Trophoblast cell (in vitro differentiated cells and primary cell): Measurements from ENCODE around the gene GAL3ST2.
A peak's percentile ranks its signal among the peaks of the same experiment; 100 is the strongest.

Experiments used
- DNase-seq, 2 donors: peaks; one replicate each; pipeline ENCODE4 v3.0.0-alpha.2; 2016
- H2AFZ ChIP-seq: 2 replicates; pipeline ENCODE4 v1.6.1; 2013; ENCODE audit warnings: low read length, moderate library complexity, mild to moderate bottlenecking; ENCODE audit not compliant: insufficient read depth, poor library complexity
- H2AK5ac ChIP-seq: 2 replicates; pipeline ENCODE4 v1.6.1; 2013; ENCODE audit warnings: mild to moderate bottlenecking, low read length
- H2BK120ac ChIP-seq: 2 replicates; pipeline ENCODE4 v1.6.1; 2013; ENCODE audit warnings: low read length, mild to moderate bottlenecking, moderate library complexity; ENCODE audit not compliant: insufficient read depth, poor library complexity
- H2BK12ac ChIP-seq: 2 replicates; pipeline ENCODE4 v1.6.1; 2013; ENCODE audit warnings: mild to moderate bottlenecking, low read length, moderate library complexity
- H2BK5ac ChIP-seq: 2 replicates; pipeline ENCODE4 v1.6.1; 2013; ENCODE audit warnings: low read length, low read depth, moderate library complexity, mild to moderate bottlenecking; ENCODE audit not compliant: poor library complexity
- H3K14ac ChIP-seq: 2 replicates; pipeline ENCODE4 v1.6.1; 2013; ENCODE audit warnings: mild to moderate bottlenecking, low read length
- H3K18ac ChIP-seq: 2 replicates; pipeline ENCODE4 v1.6.1; 2013; ENCODE audit warnings: mild to moderate bottlenecking, low read length
- H3K23ac ChIP-seq: 2 replicates; pipeline ENCODE4 v1.6.1; 2013; ENCODE audit warnings: low read length
- H3K27ac ChIP-seq: 2 replicates; pipeline ENCODE4 v1.5.1; 2013; ENCODE audit warnings: low read depth, mild to moderate bottlenecking, inconsistent platforms, low read length, moderate library complexity
- H3K27me3 ChIP-seq: 2 replicates; pipeline ENCODE4 v1.6.1; 2013; ENCODE audit warnings: inconsistent platforms, mild to moderate bottlenecking, low read length, moderate library complexity; ENCODE audit not compliant: insufficient read depth
- H3K36me3 ChIP-seq, 2 experiments: 1 replicate in 1 of 2; 2 replicates in 1 of 2; pipeline ENCODE4 v1.6.1; 2013; ENCODE audit warnings: low read length in 2 of 2, mild to moderate bottlenecking in 2 of 2, moderate library complexity in 1 of 2; ENCODE audit not compliant: insufficient read depth in 2 of 2, control insufficient read depth in 1 of 2
- H3K4ac ChIP-seq: 2 replicates; pipeline ENCODE4 v1.6.1; 2013; ENCODE audit warnings: low read depth, mild to moderate bottlenecking, low read length, moderate library complexity
- H3K4me1 ChIP-seq, 2 experiments: 1 replicate in 1 of 2; 2 replicates in 1 of 2; pipeline ENCODE4 v1.6.1; 2013; ENCODE audit warnings: low read length in 2 of 2, mild to moderate bottlenecking in 2 of 2, moderate library complexity in 1 of 2; ENCODE audit not compliant: insufficient read depth in 2 of 2, control insufficient read depth in 1 of 2
- H3K4me2 ChIP-seq: 2 replicates; pipeline ENCODE4 v1.6.1; 2013; ENCODE audit warnings: inconsistent platforms, mild to moderate bottlenecking, low read length, moderate library complexity
- H3K4me3 ChIP-seq: 2 replicates; pipeline ENCODE4 v1.5.1; 2013; ENCODE audit warnings: mild to moderate bottlenecking, low read depth, low read length, inconsistent platforms
- H3K79me1 ChIP-seq: one replicate; pipeline ENCODE4 v1.6.1; 2013; ENCODE audit warnings: low read length
- H3K79me2 ChIP-seq: 2 replicates; pipeline ENCODE4 v1.6.1; 2013; ENCODE audit warnings: low read length, mild to moderate bottlenecking; ENCODE audit not compliant: control insufficient read depth, insufficient read depth, poor library complexity
- H3K9ac ChIP-seq: 2 replicates; pipeline ENCODE4 v1.6.1; 2013; ENCODE audit warnings: mild to moderate bottlenecking, low read length
- H3K9me3 ChIP-seq: 2 replicates; pipeline ENCODE4 v1.6.1; 2013; ENCODE audit warnings: low read depth, mild to moderate bottlenecking, control low read depth, inconsistent platforms, low read length; ENCODE audit not compliant: insufficient read depth
- H4K12ac ChIP-seq: 2 replicates; pipeline ENCODE4 v1.6.1; 2013; ENCODE audit warnings: low read depth, mild to moderate bottlenecking, low read length, moderate library complexity
- H4K8ac ChIP-seq: 2 replicates; pipeline ENCODE4 v1.6.1; 2013; ENCODE audit warnings: low read depth, mild to moderate bottlenecking, low read length, moderate library complexity
- H4K91ac ChIP-seq: one replicate; pipeline ENCODE4 v1.6.1; 2013; ENCODE audit warnings: low read depth, mild to moderate bottlenecking, low read length, moderate library complexity
- WGBS: extraction: QIAGEN DNeasy Blood & Tissue Kit; methylation state at CpG from one replicate; pipeline ENCODE4 v1.1.7; 2013; ENCODE audit warnings: missing lambda C conversion rate; ENCODE audit not compliant: insufficient read length, insufficient coverage; ENCODE audit errors: extremely low coverage; 5-methylcytosine and 5-hydroxymethylcytosine counted together

The GAL3ST2 gene

DNA sequence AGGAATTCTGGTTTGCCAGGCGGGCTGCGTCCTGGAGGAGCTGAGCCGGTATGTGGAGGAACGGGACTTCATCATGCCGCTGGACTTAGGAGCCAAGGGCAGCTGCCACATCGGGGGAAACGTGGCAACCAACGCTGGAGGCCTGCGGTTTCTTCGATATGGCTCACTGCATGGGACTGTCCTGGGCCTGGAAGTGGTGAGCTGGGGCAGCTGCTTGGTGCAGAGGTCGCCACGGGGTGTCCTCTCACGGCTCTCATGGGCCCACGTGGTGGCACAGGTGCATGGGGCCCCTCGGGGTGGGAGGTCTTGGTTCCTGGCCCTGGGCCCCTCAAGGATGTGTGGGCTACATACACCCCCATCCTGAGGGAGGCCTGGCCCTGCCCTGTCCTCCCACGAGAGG is 33.0 kb upstream of the GAL3ST2 start:
- no peak overlapping the region for H3K27ac ChIP-seq
- no peak overlapping the region for H4K91ac ChIP-seq
- no peak overlapping the region for H3K4me3 ChIP-seq
- H2AK5ac ChIP-seq: no peak overlapping the region
- peaks cover 6% of the 10 kb centered on the region for H3K9me3 ChIP-seq
- H4K8ac ChIP-seq: no peak overlapping the region
- no peak overlapping the region for H3K23ac ChIP-seq
- no peak overlapping the region for H2BK12ac ChIP-seq
- H3K9ac ChIP-seq: no peak overlapping the region
- H2AFZ ChIP-seq: no peak overlapping the region
- no peak overlapping the region for H3K4ac ChIP-seq
- no peak overlapping the region for H2BK5ac ChIP-seq
- H3K27me3 ChIP-seq: no peaks in the 10 kb centered on the region
- no peaks in the 10 kb centered on the region for H3K79me1 ChIP-seq
- no peak overlapping the region for H3K18ac ChIP-seq
- H3K36me3 ChIP-seq: peaks cover 17 to 22% of the 10 kb centered on the region in 2 experiments
- DNase-seq: no peak
- H3K4me2 ChIP-seq: no peak overlapping the region
- H2BK120ac ChIP-seq: no peak overlapping the region
- H3K79me2 ChIP-seq: no peaks in the 10 kb centered on the region
- H3K14ac ChIP-seq: no peak overlapping the region
- no peaks in the 10 kb centered on the region for H3K4me1 ChIP-seq
- no CpG with 5 or more reads among the region's 16 CpGs for WGBS
- no peak overlapping the region for H4K12ac ChIP-seq

DNA sequence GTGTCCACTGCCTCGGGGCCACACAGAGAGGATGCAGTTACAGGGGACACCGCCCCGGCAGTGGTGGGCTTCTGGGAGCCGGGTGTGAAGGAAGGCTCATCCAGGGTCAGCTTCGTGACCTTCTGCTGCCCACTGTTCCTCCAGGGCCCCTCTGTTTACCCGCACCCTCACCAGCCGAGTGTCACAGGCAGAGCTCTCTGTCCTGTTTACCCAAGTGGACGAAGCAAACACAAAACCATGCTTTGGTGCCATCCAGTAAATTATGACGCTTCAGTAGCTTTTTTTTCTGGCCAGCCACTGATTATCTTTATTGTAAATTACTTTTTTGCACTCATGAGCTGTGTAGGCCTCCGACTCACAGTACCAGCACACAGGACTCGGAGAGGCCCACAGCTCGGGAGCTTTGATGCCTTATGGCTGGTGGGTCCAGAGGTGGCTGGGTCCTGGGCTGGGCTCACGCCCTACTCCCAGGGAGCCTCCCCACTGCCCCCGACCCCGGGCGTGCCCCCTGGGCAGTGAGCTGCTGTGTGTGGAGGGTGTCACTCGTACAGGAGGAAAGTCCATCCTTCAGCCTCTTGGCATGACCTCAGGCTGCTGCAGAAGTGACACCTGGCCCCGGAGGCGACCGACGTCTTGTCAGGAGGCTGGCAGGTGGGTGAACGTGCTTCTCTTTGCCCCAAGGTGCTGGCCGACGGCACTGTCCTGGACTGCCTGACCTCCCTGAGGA is 32.4 kb upstream of the GAL3ST2 start:
- no peak overlapping the region for H3K27ac ChIP-seq
- H2AK5ac ChIP-seq: no peak overlapping the region
- DNase-seq: no peak
- no CpG with 5 or more reads among the region's 24 CpGs for WGBS
- no peak overlapping the region for H3K14ac ChIP-seq
- H2BK120ac ChIP-seq: no peak overlapping the region
- no peaks in the 10 kb centered on the region for H3K79me1 ChIP-seq
- no peak overlapping the region for H4K91ac ChIP-seq
- no peaks in the 10 kb centered on the region for H3K27me3 ChIP-seq
- H4K12ac ChIP-seq: no peak overlapping the region
- peaks cover 20 to 26% of the 10 kb centered on the region in 2 experiments for H3K36me3 ChIP-seq
- no peak overlapping the region for H3K18ac ChIP-seq
- H2BK12ac ChIP-seq: no peak overlapping the region
- H3K9me3 ChIP-seq: peaks cover 6% of the 10 kb centered on the region
- H3K4ac ChIP-seq: no peak overlapping the region
- H3K79me2 ChIP-seq: no peaks in the 10 kb centered on the region
- H3K4me2 ChIP-seq: no peak overlapping the region
- H4K8ac ChIP-seq: no peak overlapping the region
- H3K23ac ChIP-seq: no peak overlapping the region
- no peaks in the 10 kb centered on the region for H3K4me1 ChIP-seq
- H2AFZ ChIP-seq: no peak overlapping the region
- H2BK5ac ChIP-seq: no peak overlapping the region
- peak overlapping the region; percentile 32 for H3K4me3 ChIP-seq
- H3K9ac ChIP-seq: no peak overlapping the region

DNA sequence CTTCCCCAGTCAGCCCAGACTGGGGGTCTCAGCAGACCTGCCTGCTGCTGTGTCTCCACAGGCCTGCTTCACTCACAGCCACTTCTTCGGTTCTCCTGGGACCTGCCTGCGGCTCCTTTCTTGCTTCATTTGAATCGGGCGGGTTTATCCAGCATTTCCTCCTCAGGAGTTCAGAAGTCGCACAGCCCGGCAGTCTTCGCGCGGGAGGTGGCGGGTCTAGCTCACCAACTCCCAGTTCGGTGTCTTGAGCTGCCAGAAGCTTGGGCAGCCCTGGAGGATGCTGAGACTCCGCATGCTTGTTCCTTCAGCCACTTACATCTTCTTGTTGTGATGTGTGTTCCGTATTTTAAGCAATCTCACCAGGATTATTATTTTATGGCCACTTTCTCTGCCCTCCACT is 31.3 kb upstream of the GAL3ST2 start:
- H3K4me2 ChIP-seq: no peak overlapping the region
- no peak overlapping the region for H3K18ac ChIP-seq
- no peak overlapping the region for H2BK120ac ChIP-seq
- H3K27ac ChIP-seq: no peak overlapping the region
- H4K8ac ChIP-seq: no peak overlapping the region
- H2BK12ac ChIP-seq: no peak overlapping the region
- no peak overlapping the region for H3K14ac ChIP-seq
- no peaks in the 10 kb centered on the region for H3K27me3 ChIP-seq
- H3K36me3 ChIP-seq: peaks cover 19 to 29% of the 10 kb centered on the region in 2 experiments
- H3K23ac ChIP-seq: no peak overlapping the region
- no peak overlapping the region for H3K4ac ChIP-seq
- no peak overlapping the region for H4K91ac ChIP-seq
- no peak overlapping the region for H2AK5ac ChIP-seq
- H2AFZ ChIP-seq: no peak overlapping the region
- H3K9me3 ChIP-seq: peaks cover 4% of the 10 kb centered on the region
- H3K79me2 ChIP-seq: no peaks in the 10 kb centered on the region
- no peak overlapping the region for H3K9ac ChIP-seq
- no peaks in the 10 kb centered on the region for H3K79me1 ChIP-seq
- no peak overlapping the region for H3K4me3 ChIP-seq
- WGBS: no CpG with 5 or more reads among the region's 13 CpGs
- H2BK5ac ChIP-seq: no peak overlapping the region
- no peaks in the 10 kb centered on the region for H3K4me1 ChIP-seq
- no peak overlapping the region for H4K12ac ChIP-seq
- DNase-seq: no peak

DNA sequence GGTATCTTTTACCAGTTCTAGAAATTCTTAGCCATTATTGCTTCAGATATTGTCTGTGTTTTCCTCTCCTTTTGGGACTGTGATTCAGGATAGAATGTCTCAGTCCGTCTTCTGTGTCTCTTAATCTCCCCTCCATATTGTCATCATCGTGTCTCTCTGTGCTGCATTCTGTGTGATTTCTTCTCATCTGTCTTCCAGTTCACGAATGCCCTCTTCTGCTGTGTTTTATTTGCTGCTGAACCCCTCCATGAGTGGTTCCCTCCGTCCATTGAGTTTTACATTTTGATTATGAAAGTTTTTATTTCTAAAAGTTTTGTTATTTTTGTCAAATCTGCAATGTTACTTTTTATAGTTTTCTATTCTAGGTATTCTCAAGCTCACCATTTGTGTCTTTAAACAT is 30.5 kb upstream of the GAL3ST2 start:
- Histone ChIP-seq H4K12ac (no peak overlapping the region), H3K4ac (no peak overlapping the region), H3K27ac (no peak overlapping the region), H3K18ac (no peak overlapping the region), H3K4me2 (no peak overlapping the region), H3K9ac (no peak overlapping the region), H2BK120ac (no peak overlapping the region), H3K23ac (no peak overlapping the region), H3K14ac (no peak overlapping the region), H2BK5ac (no peak overlapping the region), H3K4me3 (no peak overlapping the region), H2BK12ac (no peak overlapping the region), H3K79me1 (no peaks in the 10 kb centered on the region), H3K4me1 (no peaks in the 10 kb centered on the region), H3K79me2 (no peaks in the 10 kb centered on the region), H3K9me3 (peaks cover 3% of the 10 kb centered on the region), H4K91ac (no peak overlapping the region), H3K27me3 (no peaks in the 10 kb centered on the region), H3K36me3 (peaks cover 21 to 31% of the 10 kb centered on the region in 2 experiments), H2AFZ (no peak overlapping the region), H4K8ac (no peak overlapping the region), H2AK5ac (no peak overlapping the region)
- DNase-seq: no peak
- WGBS: no CpG with 5 or more reads among the region's 4 CpGs
